GM12874 (cell line): ENCODE data around the gene PAPPA2.
A peak's percentile ranks its signal among the peaks of the same experiment; 100 is the strongest.

Experiments
- CTCF ChIP-seq: IDR thresholded peaks from 2 replicates; pipeline ENCODE4 v1.5.1; 2011; ENCODE audit warnings: low read depth, mild to moderate bottlenecking, control low read depth, low read length, moderate library complexity; ENCODE audit not compliant: insufficient read depth

The PAPPA2 gene

GRCh38 chr1:176880955-176881595 lies 418.1 kb downstream of the PAPPA2 start:
- peak; percentile 79 for TF ChIP-seq CTCF

- no peak for TF ChIP-seq CTCF
Observed at GRCh38 chr1:176884286-176884685, 421.3 kb downstream of the PAPPA2 start.

- TF ChIP-seq CTCF, result no peak
Observed at GRCh38 chr1:176884911-176885310, 421.9 kb downstream of the PAPPA2 start.

- no peak for TF ChIP-seq CTCF
Observed at GRCh38 chr1:176885341-176885740, 422.4 kb downstream of the PAPPA2 start.

GRCh38 chr1:176885751-176886150 lies 422.8 kb downstream of the PAPPA2 start:
- no peak for TF ChIP-seq CTCF

- no peak for TF ChIP-seq CTCF
Observed at GRCh38 chr1:176888471-176889032, 425.6 kb downstream of the PAPPA2 start.

- TF ChIP-seq CTCF, result no peak
Observed at GRCh38 chr1:176893625-176894352, 430.8 kb downstream of the PAPPA2 start.
